ENCODE results near the gene DUS3L. TPM values are rescaled to one million over a fixed set of nuclear protein-coding genes. Genes with fewer than 3 reads are reported as not detected.

DUS3L gene
- total RNA-seq, 2 experiments from 2014 or later, result 69.6 to 74.5 TPM

GRCh38 chr19:5775668-5776309, 15.2 kb downstream of the DUS3L start:
- H3K36me3 Mint-ChIP-seq (ENCODE audit: low read depth), result no peaks in the 10 kb centered on the region

GRCh38 chr19:5774921-5775320, 16.0 kb downstream of the DUS3L start:
- H3K9me3 Mint-ChIP-seq, result no peaks in the 10 kb centered on the region
- no peaks in the 10 kb centered on the region for H3K36me3 Mint-ChIP-seq (ENCODE audit: low read depth)
- no peak overlapping the region for H3K4me3 Mint-ChIP-seq
- ATAC-seq, result no peak
- CTCF ChIA-PET, result interaction anchor here (1.5 kb wide), 1 partner anchor 18 kb away, joined by 3 read pairs; no protein-coding TSS in a partner anchor
- no peaks in the 10 kb centered on the region for H3K27me3 Mint-ChIP-seq
- no peak for DNase-seq
- TF ChIP-seq CTCF (IDR thresholded peaks at IDR 0.05), result no peak
- intact Hi-C loops (cut with micrococcal nuclease), result no loop called here
- POLR2A ChIA-PET, result interaction anchor here (0.6 to 1.0 kb wide), 2 partner anchors 9 to 134 kb away, joined by 3 to 5 read pairs; partner anchors contain the start of gene PRR22
- H3K27ac Mint-ChIP-seq, result no peak overlapping the region
- no peaks in the 10 kb centered on the region for H3K4me1 Mint-ChIP-seq (ENCODE audit: low read depth)

More at GRCh38 chr19:5775668-5776309, 15.2 kb downstream of the DUS3L start:
- intact Hi-C loops (cut with micrococcal nuclease), result no loop called here
- H3K4me3 Mint-ChIP-seq, result no peak overlapping the region
- ATAC-seq (no peak), DNase-seq (no peak)
- no peaks in the 10 kb centered on the region for H3K4me1 Mint-ChIP-seq (ENCODE audit: low read depth)
- CTCF ChIA-PET, result no interaction called here
- TF ChIP-seq CTCF (IDR thresholded peaks at IDR 0.05), result no peak
- no peak overlapping the region for H3K27ac Mint-ChIP-seq
- POLR2A ChIA-PET, result interaction anchor here (0.6 kb wide), 1 partner anchor 135 kb away, joined by 3 read pairs; no protein-coding TSS in a partner anchor
- no peaks in the 10 kb centered on the region for H3K27me3 Mint-ChIP-seq
- H3K9me3 Mint-ChIP-seq, result no peaks in the 10 kb centered on the region

DNA sequence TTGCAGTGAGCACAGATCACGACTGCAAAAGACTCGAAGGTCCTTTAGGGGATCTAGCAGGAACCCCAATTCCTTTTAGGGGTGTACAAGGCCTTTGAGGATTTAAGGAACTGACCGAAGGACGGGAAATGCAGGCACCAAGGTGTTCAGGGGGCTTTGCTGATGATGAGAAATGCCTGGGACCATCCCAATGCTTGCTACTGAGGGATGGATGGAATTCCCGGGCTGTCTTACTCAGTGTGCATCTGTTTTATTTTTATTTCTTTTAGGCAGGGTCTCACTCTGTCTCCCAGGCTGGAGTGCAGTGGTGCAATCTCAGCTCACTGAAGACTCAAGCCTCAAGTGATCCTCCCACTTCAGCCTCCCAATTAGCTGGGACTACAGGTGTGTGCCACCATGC, 17.7 kb downstream of the DUS3L start:
- POLR2A ChIA-PET, result no interaction called here
- Mint-ChIP-seq H3K27ac (no peak overlapping the region), H3K4me3 (no peak overlapping the region), H3K9me3 (no peaks in the 10 kb centered on the region), H3K27me3 (no peaks in the 10 kb centered on the region), H3K36me3 (ENCODE audit: low read depth) (no peaks in the 10 kb centered on the region), H3K4me1 (ENCODE audit: low read depth) (no peaks in the 10 kb centered on the region)
- CTCF ChIA-PET, result interaction anchor here (0.6 kb wide), 1 partner anchor 849 kb away, joined by 3 read pairs; no protein-coding TSS in a partner anchor
- ATAC-seq, result no peak
- intact Hi-C loops (cut with micrococcal nuclease), result no loop called here
- DNase-seq, result no peak
- TF ChIP-seq CTCF (IDR thresholded peaks at IDR 0.05), result no peak

GRCh38 chr19:5772416-5772815, 18.5 kb downstream of the DUS3L start:
- ATAC-seq (no peak), DNase-seq (no peak)
- POLR2A ChIA-PET, result no interaction called here
- Mint-ChIP-seq H3K4me1 (ENCODE audit: low read depth) (no peaks in the 10 kb centered on the region), H3K36me3 (ENCODE audit: low read depth) (no peaks in the 10 kb centered on the region), H3K27me3 (no peaks in the 10 kb centered on the region), H3K27ac (no peak overlapping the region), H3K4me3 (no peak overlapping the region), H3K9me3 (no peaks in the 10 kb centered on the region)
- intact Hi-C loops (cut with micrococcal nuclease), result no loop called here
- CTCF ChIA-PET, result no interaction called here
- TF ChIP-seq CTCF (IDR thresholded peaks at IDR 0.05), result no peak

DNA sequence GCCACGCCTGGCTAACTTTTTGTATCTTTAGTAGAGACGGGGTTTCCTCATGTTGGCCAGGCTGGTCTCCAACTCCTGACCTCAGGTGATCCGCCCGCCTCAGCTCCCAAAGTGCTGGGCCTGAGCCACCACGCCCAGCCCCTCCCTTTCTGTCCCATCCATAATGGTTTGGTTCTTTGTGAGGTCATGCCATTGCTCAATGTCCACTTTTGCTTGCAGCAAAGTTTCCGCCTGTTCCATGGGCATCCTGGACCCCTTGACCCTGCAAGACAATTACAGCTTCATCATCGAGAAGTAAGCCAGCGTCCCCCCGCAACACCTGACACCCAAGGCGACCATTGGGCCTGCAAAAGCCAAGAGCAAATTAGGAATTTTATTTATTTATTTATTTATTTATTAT, 23.0 kb downstream of the DUS3L start:
- no peak overlapping the region for H3K27ac Mint-ChIP-seq
- no peaks in the 10 kb centered on the region for H3K36me3 Mint-ChIP-seq (ENCODE audit: low read depth)
- intact Hi-C loops (cut with micrococcal nuclease), result no loop called here
- ChIA-PET POLR2A (interaction anchor here (0.6 kb wide), 1 partner anchor 889 kb away, joined by 3 read pairs; no protein-coding TSS in a partner anchor), CTCF (no interaction called here)
- H3K4me3 Mint-ChIP-seq, result no peak overlapping the region
- no peaks in the 10 kb centered on the region for H3K27me3 Mint-ChIP-seq
- H3K9me3 Mint-ChIP-seq, result no peaks in the 10 kb centered on the region
- TF ChIP-seq CTCF (IDR thresholded peaks at IDR 0.05), result no peak
- DNase-seq (no peak), ATAC-seq (no peak)
- no peaks in the 10 kb centered on the region for H3K4me1 Mint-ChIP-seq (ENCODE audit: low read depth)

Measured in activated CD8-positive, alpha-beta T cell treated with anti-CD3 and anti-CD28 coated beads for 36 hours (primary cell).